HFF-Myc (cell line): ENCODE data around the gene PITX1.

Experiments
- DNase-seq: peaks from one replicate; pipeline ENCODE4 v3.0.0-alpha.2; 2011; ENCODE audit warnings: low read depth; ENCODE audit errors: extremely low read depth
- H3K4me3 ChIP-seq: replicated peaks from 2 replicates; pipeline ENCODE4 v1.5.1; 2011; ENCODE audit warnings: low read depth, mild to moderate bottlenecking, control low read depth, low read length
- TF ChIP-seq, protein P1 (sequence below): IDR thresholded peaks from 2 replicates; pipeline ENCODE4 v1.5.1; 2012; ENCODE audit warnings: mild to moderate bottlenecking, low read depth, low read length, control low read depth; ENCODE audit errors: missing control alignments

PITX1 gene

DNA sequence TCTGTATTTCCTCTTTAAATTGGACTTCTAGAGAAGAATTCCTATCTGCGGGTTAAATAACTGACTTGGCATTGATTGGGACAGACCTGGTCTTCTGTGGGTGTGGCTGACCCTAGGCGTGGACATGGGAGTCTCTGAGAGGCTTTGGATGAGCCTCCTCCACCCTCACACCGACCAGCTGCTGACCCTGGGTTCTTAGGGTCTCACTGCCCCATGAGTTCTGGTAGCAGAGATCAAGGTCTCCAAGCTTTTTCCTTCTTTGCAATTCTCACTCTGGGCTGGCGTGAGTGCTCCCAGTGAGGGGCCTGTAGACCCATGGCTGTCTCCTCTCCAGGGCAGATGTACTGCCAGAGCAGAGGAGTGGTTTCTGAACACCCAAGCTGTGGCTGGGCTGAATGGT, 41.6 kb upstream of the PITX1 start:
- TF ChIP-seq, protein P1, sequence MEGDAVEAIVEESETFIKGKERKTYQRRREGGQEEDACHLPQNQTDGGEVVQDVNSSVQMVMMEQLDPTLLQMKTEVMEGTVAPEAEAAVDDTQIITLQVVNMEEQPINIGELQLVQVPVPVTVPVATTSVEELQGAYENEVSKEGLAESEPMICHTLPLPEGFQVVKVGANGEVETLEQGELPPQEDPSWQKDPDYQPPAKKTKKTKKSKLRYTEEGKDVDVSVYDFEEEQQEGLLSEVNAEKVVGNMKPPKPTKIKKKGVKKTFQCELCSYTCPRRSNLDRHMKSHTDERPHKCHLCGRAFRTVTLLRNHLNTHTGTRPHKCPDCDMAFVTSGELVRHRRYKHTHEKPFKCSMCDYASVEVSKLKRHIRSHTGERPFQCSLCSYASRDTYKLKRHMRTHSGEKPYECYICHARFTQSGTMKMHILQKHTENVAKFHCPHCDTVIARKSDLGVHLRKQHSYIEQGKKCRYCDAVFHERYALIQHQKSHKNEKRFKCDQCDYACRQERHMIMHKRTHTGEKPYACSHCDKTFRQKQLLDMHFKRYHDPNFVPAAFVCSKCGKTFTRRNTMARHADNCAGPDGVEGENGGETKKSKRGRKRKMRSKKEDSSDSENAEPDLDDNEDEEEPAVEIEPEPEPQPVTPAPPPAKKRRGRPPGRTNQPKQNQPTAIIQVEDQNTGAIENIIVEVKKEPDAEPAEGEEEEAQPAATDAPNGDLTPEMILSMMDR: no peak
- H3K4me3 ChIP-seq: no peak overlapping the region
- no peak for DNase-seq

DNA sequence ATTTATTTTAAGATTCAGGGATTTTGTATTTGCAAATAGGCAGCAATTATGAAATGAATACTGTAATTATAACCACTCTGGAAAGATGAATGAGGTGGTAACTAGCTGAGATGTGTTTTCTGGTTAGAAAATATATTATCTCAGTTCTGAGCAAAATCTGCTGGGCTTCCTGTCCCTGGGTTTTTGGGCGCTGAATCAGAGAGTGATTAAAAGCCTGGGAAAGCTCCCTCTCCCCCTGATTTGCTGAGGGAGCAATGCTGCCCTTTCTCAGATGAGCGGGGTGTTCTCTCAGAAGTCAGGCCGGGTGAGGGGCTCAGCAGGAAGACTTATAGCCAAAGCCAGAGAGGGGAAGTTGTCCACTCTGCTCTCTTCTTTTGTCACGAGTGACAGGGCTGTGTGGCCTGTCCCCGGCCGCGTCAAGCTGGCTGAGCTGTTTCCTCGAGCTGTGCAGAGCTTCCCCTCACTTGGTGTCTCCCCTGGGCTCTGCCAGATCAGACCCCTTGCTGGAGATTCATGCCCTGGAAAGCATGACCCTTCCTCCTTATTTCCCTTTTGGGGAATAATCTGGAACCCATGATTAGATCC, 39.8 kb upstream of the PITX1 start:
- TF ChIP-seq, protein P1: no peak
- DNase-seq: no peak

DNA sequence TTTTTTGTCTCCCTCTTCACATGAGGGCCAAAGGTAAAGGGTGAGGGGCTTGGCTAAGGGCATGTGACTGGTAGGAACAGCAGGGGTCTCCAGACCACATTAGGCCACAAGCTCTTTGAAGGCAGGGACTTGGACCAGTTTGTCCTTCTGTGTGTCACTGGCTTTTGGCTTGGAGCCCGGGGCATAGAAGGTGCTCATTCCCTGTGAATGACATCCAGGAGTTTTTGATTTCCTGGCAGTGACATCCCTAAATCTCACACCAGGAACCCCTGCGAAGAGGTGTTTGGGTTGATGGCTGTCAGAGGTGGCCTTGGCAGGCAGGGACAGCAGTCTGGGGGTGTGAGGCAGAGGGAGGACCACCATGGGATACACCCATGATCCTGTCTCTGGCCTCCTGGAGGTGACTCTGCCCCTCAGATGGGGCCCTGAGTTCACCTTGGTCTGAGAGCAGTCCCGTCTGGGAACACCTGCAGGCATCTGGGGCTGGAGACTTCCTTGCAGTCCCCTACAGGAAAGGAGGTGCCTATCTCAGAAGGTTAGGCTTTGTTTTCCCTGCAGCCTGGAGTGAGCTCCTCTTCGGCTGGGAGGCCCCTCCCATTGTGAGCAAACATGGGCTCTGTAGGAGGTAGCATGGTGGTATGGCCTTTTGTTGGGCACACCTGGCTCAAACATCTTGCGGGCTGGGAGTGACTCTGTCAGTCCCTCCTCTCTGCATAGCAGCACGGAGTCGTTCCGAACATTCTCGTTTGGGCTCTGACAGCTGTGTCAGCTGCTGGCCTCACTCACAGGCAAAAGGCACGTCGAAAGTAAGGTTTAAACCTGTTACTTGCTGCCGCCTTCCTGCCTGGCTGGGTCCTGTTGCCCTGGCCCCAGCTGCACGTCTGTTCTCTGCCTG, 38.6 kb upstream of the PITX1 start:
- TF ChIP-seq, protein P1: no peak
- no peak for DNase-seq
- H3K4me3 ChIP-seq: no peak overlapping the region

More for the DNA sequence above, 39.8 kb upstream of the PITX1 start:
- H3K4me3 ChIP-seq: no peak overlapping the region

DNA sequence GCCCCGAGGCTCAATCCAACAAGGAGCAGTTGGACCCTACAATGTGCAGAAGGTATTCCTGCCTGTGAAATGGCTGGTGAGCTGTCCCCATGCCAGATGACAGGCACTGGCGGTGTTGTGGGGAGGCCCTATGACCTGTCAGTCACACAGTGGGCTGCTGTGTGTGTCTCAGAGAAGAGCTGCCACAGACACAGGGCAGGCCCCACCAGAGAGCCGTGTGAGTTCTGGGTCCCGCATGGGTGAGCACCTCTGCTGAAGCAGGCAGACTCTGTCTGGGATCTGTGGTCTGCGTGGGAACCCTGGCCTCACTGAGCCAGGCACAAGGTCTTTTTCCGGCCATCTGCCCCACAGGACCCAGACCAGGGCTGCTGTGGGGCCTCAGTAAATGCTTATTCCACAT, 37.3 kb upstream of the PITX1 start:
- no peak for DNase-seq
- TF ChIP-seq, protein P1: no peak
- H3K4me3 ChIP-seq: no peak overlapping the region

DNA sequence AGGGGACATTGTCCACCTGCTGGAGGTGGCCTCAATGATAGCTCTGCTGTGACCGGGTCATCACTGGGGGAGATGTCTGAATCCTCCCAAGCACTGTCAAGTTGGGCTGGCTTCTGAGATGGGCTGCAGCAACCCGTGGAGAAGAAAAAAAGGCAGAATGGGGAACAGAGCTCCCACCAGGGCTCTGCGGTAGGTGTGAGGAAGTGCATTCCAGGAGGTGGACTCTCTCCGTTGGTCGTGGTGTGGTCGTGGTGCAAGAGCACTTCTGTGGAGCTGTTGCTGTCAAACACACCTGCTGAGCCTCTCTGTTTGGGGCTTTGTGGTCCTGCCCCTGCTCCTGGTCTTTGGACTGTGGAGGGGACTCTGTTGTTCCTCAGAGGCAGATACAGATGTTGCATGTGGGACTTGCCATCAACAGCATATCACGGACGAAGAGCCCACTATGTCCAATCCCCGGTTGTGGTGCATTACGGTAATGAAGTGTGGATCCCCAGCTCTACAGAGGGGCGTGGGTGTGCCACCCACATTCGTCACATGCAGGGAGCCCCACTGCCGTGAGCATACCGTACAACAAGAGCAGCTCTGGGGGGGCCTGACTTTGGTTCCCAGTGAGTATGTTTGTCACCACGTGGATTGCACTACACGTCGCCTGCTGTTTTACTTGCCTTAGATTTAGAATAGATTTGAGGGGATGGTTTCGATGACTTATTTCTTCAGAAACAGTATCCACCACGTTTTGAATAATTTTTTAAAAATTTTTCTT, 36.0 kb upstream of the PITX1 start:
- TF ChIP-seq, protein P1: no peak
- no peak overlapping the region for H3K4me3 ChIP-seq
- no peak for DNase-seq

DNA sequence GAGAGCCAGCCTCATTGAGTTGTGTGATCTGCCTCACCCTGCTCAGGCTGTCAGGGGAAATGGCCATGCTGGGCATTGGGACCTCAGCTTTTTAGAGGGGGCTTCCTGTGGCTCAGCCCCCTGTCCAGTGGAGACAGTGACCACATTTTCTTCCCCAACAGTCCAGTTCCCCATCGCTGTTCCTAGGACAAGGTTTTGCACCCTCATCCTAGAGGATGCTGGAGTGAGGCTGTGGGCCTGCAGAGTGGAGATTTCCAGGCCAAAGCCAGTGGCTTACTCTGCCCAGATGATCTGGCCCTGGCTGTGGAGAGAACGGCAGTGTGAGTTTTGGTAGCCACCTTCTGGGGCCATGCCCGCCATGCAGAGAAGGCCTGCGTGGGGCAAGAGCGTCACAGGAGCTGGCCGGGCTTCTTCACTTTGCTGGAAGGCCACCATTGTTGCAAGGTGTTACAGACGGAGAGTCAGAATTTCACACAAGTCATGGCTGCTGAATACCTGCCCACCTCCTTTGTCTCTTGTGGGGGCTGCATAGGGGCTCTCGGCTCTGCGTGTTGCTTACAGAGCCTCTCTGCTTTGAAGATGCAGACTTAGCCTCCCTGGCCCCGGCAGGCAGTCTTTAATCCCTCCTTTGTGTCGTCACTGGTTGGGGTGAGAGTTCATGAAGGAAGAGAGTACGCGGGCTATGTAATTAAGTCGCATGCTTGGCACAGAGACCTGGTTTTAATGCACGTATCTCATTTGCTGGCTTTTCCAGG, 35.2 kb upstream of the PITX1 start:
- DNase-seq: no peak
- no peak overlapping the region for H3K4me3 ChIP-seq
- TF ChIP-seq, protein P1: no peak
